Posterior vena cava (tissue), 2 donors: ENCODE measurements around the gene ZSWIM8. TPM values are rescaled to one million over a fixed set of nuclear protein-coding genes. Genes with fewer than 3 reads are reported as not detected.
"Not testable (repeated sequence)": the region's sequence is repeated elsewhere in the genome, so short reads cannot be mapped to it uniquely, and the experiment has no call there.

Experiments used
- DNase-seq: peaks from one replicate; pipeline ENCODE4 v3.0.0-alpha.2; 2020; ENCODE audit warnings: low spot score
- intact Hi-C, 2 donors: fragments of 100-400 bp; cut with DNase I; formaldehyde crosslinking; loops; one replicate each; pipeline versions ENCODE4 v1.14.1 to v1.14.2; 2022 to 2023
- total RNA-seq, 2 donors: library from RNA; stranded (reverse); fragmentation: NEBNext Ultra II Directional; extraction: Animal tissue kit (Norgen Biotek cat#: 25700); gene quantifications; one replicate each; pipeline ENCODE4 v1.2.1, GENCODE V29; 2021
- donor health status: DM: yes; HTN: yes; CAD: no.
- donor health status: DM: yes; HTN: yes; CAD: no.

Gene ZSWIM8
- total RNA-seq, 2 donors from 2014 or later, result 73.4 to 92.0 TPM

DNA sequence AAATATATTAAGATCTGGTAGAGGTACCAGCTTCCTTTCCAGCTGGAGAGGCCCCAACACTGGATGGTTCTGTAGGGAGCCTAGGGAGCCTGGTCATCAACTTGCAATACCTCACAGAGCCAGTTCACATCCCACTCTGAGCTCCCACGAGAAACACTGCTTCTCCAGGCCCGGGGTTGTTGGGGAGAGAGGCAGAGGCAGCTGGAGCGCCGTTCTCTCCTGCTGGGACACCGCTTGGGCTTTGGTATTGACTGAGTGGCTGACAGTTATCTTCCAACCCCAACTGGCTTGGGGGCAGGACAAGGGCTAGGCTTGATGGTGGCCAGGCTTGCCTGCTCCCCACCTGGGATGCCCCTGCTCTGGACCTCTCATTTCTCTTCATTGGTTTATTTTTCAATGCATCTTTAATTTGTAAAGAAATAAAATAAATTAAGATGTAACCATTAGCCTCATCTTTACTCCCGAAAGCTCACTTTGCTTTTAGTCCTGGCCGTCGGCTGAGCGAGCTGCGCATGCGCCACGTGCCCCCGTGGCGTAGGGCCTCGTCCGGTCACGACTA, 13.6 kb upstream of the ZSWIM8 start:
- DNase-seq, result peak; percentile 97
- intact Hi-C loops, result no loop called here

DNA sequence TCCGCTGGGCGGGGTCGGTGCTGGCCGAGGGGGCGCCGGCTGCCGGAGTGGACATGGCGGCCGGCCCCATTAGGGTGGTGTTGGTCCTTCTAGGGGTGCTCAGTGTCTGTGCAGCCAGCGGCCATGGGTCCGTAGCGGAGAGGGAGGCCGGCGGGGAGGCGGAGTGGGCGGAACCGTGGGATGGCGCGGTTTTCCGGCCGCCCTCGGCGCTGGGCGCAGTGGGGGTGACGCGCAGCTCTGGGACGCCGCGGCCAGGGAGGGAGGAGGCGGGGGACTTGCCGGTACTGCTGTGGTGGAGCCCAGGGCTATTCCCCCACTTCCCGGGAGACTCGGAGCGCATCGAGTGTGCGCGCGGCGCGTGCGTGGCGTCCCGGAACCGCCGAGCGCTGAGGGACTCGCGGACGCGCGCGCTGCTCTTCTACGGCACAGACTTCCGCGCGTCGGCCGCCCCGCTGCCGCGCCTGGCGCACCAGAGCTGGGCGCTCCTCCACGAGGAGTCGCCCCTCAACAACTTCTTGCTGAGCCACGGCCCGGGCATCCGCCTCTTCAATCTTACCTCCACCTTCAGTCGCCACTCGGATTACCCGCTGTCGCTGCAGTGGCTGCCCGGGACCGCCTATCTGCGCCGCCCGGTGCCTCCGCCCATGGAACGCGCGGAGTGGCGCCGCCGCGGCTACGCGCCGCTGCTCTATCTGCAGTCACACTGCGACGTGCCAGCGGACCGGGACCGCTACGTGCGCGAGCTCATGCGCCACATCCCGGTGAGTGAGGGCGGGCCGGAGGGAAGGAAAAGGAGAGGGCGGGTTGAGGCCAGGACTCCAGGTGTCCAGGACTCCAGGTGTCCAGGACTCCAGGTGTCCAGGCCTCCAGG, 12.9 kb upstream of the ZSWIM8 start:
- intact Hi-C loops, result no loop called here
- DNase-seq, result peak; percentile 95

GRCh38 chr10:73773152-73773879, 12.1 kb upstream of the ZSWIM8 start:
- intact Hi-C loops, result no loop called here
- DNase-seq, result no peak

- no peak for DNase-seq
- intact Hi-C loops, result no loop called here
Observed at GRCh38 chr10:73774637-73775036, 10.8 kb upstream of the ZSWIM8 start.

DNA sequence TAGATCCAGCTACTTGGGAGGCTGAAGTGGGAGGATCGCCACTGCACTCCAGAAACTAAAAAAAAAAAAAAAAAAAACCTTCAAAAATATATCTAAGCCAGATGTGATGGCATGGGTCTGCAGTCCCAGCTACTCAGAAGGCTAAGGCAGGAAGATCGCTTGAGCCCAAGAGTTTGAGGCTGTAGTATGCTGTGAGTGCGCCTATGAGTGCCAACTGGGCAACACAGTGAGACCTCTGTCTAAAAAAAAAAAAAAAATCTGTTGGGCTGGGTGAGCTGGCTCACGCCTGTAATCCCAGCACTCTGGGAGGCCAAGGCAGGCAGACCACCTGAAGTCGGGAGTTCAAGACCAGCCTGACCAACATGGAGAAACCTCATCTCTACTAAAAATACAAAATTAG, 6.4 kb upstream of the ZSWIM8 start:
- intact Hi-C loops, result no loop called here
- no peak for DNase-seq

- no peak for DNase-seq
- intact Hi-C loops, result no loop called here
Observed at GRCh38 chr10:73779539-73780197, 5.7 kb upstream of the ZSWIM8 start.

DNA sequence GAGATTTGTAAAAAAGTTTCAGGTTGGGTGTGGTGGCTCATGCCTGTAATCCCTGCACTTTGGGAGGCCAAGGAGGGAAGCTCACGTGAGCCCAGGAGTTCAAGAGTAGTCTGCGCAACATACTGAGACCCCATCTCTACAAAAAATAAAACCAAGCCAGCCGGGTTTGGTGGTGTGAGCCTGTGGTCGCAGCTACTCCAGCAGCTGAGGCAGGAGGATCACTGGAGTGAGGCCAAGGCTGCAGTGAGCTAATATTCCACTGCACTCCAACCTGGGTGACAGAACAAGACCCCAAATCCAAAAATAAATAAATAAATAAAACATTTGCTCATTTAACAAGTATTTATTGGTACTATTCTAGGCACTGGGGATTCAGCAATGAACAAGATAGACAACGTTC, 5.1 kb upstream of the ZSWIM8 start:
- DNase-seq, result no peak
- intact Hi-C loops, result no loop called here

DNA sequence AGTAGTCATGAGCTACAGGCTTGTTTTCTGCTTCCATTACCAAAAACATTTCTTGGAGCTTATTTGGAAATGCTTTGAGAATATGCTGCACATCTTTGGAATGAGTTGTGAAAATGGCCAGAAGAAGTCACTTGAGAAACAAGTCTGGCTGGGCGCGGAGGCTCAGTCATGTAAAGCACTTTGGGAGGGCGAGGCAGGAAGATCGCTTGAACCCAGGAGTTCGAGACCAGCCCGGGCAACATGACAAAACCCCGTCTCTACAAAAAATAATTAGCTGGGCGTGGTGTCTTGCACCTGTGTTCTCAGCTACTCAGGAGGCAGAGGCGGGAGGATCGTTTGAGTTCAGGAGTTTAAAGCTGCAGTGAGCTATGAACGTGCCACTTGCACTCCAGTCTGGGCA, 4.4 kb upstream of the ZSWIM8 start:
- DNase-seq, result no peak
- intact Hi-C loops, result no loop called here

DNA sequence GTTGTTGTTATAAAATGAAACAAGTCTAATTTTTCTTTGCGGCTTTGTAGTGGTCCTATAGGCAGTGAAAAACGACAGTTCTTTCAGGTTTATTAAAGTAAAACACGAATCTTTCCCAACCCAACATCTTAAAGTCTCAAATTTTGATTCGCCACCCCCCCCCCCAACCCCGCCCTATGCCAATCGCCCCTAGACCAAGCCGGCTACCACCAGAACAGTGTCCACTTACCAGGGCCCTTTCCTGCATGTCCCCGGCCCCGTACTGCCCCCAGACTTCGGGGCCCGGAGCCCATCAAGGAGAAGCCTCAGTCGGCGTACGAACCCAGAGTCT, 3.9 kb upstream of the ZSWIM8 start:
- no peak for DNase-seq
- intact Hi-C loops, result no loop called here

DNA sequence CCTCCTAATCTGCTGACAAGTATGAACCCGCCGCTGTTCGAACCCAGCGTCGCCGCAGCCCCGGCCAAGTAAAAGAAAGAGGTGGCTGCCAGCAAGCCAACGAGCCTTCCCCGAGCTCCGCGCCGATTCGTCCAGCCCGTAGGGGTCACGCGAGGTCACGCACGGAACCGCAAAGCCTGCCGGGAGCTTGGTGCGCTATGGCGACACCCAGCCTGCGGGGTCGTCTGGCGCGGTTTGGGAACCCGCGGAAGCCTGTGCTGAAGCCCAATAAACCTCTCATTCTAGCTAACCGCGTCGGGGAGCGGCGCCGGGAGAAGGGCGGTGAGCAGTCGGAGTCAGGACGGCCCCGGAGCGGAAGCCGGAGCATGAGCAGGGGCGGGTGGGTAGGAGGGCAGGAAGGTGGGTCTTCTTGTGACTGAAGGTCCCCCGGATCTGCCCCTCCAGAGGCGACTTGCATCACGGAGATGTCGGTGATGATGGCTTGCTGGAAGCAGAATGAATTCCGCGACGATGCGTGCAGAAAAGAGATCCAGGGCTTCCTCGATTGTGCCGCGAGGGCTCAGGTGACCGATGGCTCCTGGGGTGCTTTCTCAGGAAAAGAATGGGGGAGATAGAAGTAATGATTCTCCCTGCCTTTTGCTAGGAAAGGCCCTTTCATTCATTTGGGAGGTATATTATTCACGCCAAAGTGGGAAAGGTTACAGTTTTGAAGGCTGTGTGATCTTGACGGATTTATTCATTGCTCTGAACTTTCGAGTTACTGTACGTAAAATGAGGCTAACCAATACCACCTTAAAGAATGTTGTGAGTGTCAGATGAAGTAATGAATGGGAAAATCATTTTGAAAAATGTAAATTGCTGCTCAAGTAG, 3.3 kb upstream of the ZSWIM8 start, which contains the start of gene CHCHD1:
TSS of gene CHCHD1 (plus strand) at position 170 of the 870 bp plus-strand sequence. CDS start at position 198, 28 bp downstream.
- intact Hi-C loops, result no loop called here
- DNase-seq, result peak; percentile 98

DNA sequence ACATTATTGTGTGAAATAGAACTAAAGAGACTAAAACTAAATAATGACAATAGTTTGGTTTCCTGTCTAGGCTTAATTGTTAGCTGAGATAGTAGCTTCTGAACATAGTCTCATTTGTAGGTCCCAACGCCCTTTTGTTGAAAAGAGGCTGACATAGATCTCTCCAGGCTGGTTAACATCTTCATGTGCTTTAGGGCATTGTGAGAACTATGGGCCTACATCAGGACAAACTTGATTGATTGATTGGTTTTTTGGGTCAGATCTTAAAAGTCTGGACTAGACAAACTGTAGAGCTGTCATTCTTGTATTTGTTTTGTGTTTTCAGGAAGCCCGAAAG, 2.7 kb upstream of the ZSWIM8 start:
- intact Hi-C loops, result no loop called here
- DNase-seq, result no peak

GRCh38 chr10:73785721-73786511, 510 bp downstream of the ZSWIM8 start:
- intact Hi-C loops, result no loop called here
- DNase-seq, result no peak

DNA sequence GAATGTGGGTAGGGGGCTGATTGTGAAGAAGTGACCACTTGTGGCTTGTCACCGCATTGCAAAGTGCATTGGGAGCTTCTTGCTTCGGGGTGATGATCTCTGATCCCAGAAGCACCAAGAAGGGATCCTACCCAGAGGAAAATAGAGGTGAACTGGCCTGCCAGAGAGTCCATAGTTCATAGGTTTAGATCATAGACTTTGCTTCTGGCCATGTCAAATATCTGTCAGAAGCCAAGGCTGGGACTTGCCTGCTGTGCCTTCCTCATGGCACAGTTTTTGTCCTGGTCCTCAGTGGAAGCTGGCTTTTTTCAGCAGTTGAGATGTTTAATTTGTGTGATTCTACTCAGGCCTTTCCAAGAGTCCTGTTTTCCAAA, 1.1 kb downstream of the ZSWIM8 start:
- DNase-seq, result no peak
- intact Hi-C loops, result no loop called here

GRCh38 chr10:73787031-73787800, 1.8 kb downstream of the ZSWIM8 start:
- intact Hi-C loops, result not testable (repeated sequence)
- peak; percentile 62 for DNase-seq

DNA sequence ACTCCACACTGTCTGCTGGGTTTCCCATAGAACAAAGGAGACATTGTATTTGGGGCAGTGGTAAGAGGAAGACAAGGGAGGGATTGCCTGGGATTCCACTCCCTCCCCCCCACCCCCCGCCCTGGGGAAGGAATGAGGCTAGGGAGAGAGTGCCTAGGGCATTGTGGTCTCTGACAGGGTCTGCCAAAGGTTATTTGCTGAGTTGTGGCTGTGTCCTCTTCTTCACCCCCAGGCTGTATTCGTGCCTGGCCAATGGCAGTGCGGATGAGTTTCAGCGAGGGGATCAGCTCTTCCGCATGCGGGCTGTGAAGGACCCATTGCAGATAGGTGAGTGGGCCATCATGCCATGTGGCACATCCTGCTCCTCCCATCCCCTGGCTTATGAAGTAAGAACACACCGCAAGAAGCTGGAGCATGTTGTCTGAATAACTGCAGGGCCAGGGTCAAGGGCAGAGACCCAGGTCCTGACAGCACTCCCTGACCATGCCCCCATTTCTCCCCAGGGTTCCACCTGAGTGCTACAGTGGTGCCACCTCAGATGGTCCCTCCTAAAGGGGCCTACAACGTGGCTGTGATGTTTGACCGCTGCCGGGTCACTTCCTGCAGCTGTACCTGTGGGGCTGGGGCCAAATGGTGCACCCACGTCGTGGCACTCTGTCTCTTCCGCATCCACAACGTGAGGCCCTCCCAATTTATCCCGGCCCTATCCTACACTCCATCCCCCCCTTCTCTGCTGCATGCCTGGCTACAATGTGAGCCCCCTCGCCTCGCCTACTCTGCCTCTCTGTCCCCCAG, 3.7 kb downstream of the ZSWIM8 start:
- DNase-seq, result peak; percentile 47
- intact Hi-C loops, result no loop called here

- intact Hi-C loops, result no loop called here
- DNase-seq, result peak; percentile 26
Observed at GRCh38 chr10:73789659-73790055, 4.3 kb downstream of the ZSWIM8 start.
